HEK293 (cell line): ENCODE measurements around the gene UNC5CL.
A peak's percentile ranks its signal among the peaks of the same experiment; 100 is the strongest.

Experiments
- KLF16 ChIP-seq: fragments of 450-650 bp; formaldehyde crosslinking; IDR thresholded peaks from 2 replicates; pipeline ENCODE4 v1.5.1; 2017; ENCODE audit warnings: missing biosample characterization, missing genetic modification characterization
- KLF8 ChIP-seq: fragments of 450-650 bp; formaldehyde crosslinking; IDR thresholded peaks from 2 replicates; pipeline ENCODE4 v1.5.1; 2016; ENCODE audit warnings: missing biosample characterization, missing genetic modification characterization
- MEIS1 ChIP-seq: sonication (generic); formaldehyde crosslinking; IDR thresholded peaks from 2 replicates; pipeline ENCODE4 v1.8.1; 2022; ENCODE audit warnings: missing genetic modification reagents, mild to moderate bottlenecking, borderline replicate concordance
- MZF1 ChIP-seq: fragments of 450-650 bp; formaldehyde crosslinking; IDR thresholded peaks from 2 replicates; pipeline ENCODE4 v1.5.1; 2017; ENCODE audit warnings: missing biosample characterization, missing genetic modification characterization, borderline replicate concordance
- RBAK ChIP-seq: fragments of 450-650 bp; formaldehyde crosslinking; IDR thresholded peaks from 2 replicates; pipeline ENCODE4 v1.5.1; 2016; ENCODE audit warnings: missing biosample characterization, missing genetic modification characterization
- SALL2 ChIP-seq: fragments of 450-650 bp; formaldehyde crosslinking; IDR thresholded peaks from 2 replicates; pipeline ENCODE4 v1.5.0; 2017; ENCODE audit warnings: missing biosample characterization, mild to moderate bottlenecking, missing genetic modification characterization, borderline replicate concordance
- SP2 ChIP-seq: fragments of 450-650 bp; formaldehyde crosslinking; IDR thresholded peaks from 2 replicates; pipeline ENCODE4 v1.5.1; 2016; ENCODE audit warnings: missing biosample characterization, missing genetic modification characterization
- TRIM28 ChIP-seq: IDR thresholded peaks from 2 replicates; pipeline ENCODE4 v1.6.1; 2011; ENCODE audit warnings: low read length, control low read depth, borderline replicate concordance
- TSHZ1 ChIP-seq: fragments of 450-650 bp; formaldehyde crosslinking; IDR thresholded peaks from 2 replicates; pipeline ENCODE4 v1.5.1; 2016; ENCODE audit warnings: missing biosample characterization, missing genetic modification characterization, borderline replicate concordance
- WT1 ChIP-seq: fragments of 450-650 bp; formaldehyde crosslinking; IDR thresholded peaks from 2 replicates; pipeline ENCODE4 v1.5.1; 2016; ENCODE audit warnings: missing biosample characterization, missing genetic modification characterization
- YY2 ChIP-seq: fragments of 450-650 bp; formaldehyde crosslinking; IDR thresholded peaks from 2 replicates; pipeline ENCODE4 v1.5.1; 2016; ENCODE audit warnings: missing biosample characterization, missing genetic modification characterization
- ZBTB11 ChIP-seq: fragments of 450-650 bp; formaldehyde crosslinking; conservative IDR thresholded peaks from 2 replicates; pipeline ENCODE4 v1.5.1; 2016; ENCODE audit warnings: low read depth, missing biosample characterization, missing genetic modification characterization
- ZFHX2 ChIP-seq: fragments of 450-650 bp; formaldehyde crosslinking; conservative IDR thresholded peaks from 2 replicates; pipeline ENCODE4 v1.5.1; 2016; ENCODE audit warnings: missing biosample characterization, missing genetic modification characterization
- ZFP41 ChIP-seq: fragments of 450-650 bp; formaldehyde crosslinking; IDR thresholded peaks from 2 replicates; pipeline ENCODE4 v1.5.1; 2016; ENCODE audit warnings: missing biosample characterization, missing genetic modification characterization, borderline replicate concordance
- ZFP69B ChIP-seq: fragments of 450-650 bp; formaldehyde crosslinking; IDR thresholded peaks from 2 replicates; pipeline ENCODE4 v1.5.1; 2016; ENCODE audit warnings: missing biosample characterization, missing genetic modification characterization
- ZNF114 ChIP-seq: fragments of 450-650 bp; formaldehyde crosslinking; IDR thresholded peaks from 2 replicates; pipeline ENCODE4 v1.5.0; 2017; ENCODE audit warnings: missing biosample characterization, missing genetic modification characterization
- ZNF121 ChIP-seq: fragments of 450-650 bp; formaldehyde crosslinking; IDR thresholded peaks from 2 replicates; pipeline ENCODE4 v1.5.1; 2016; ENCODE audit warnings: missing biosample characterization, missing genetic modification characterization
- ZNF138 ChIP-seq: fragments of 450-650 bp; formaldehyde crosslinking; IDR thresholded peaks from 2 replicates; pipeline ENCODE4 v1.5.1; 2016; ENCODE audit warnings: missing biosample characterization, missing genetic modification characterization, borderline replicate concordance
- ZNF2 ChIP-seq: fragments of 450-650 bp; formaldehyde crosslinking; IDR thresholded peaks from 2 replicates; pipeline ENCODE4 v1.5.1; 2016; ENCODE audit warnings: missing biosample characterization, missing genetic modification characterization
- ZNF214 ChIP-seq: fragments of 450-650 bp; formaldehyde crosslinking; IDR thresholded peaks from 2 replicates; pipeline ENCODE4 v1.5.1; 2017; ENCODE audit warnings: missing biosample characterization, mild to moderate bottlenecking, missing genetic modification characterization, borderline replicate concordance
- ZNF24 ChIP-seq: fragments of 450-650 bp; formaldehyde crosslinking; IDR thresholded peaks from 2 replicates; pipeline ENCODE4 v1.5.1; 2016; ENCODE audit warnings: missing biosample characterization, missing genetic modification characterization
- ZNF274 ChIP-seq, 2 experiments: fragments of 200-500 bp in 1 of 2; fragments of 450-650 bp in 1 of 2; sonication (Bioruptor generic) in 1 of 2; formaldehyde crosslinking in 1 of 2; IDR thresholded peaks; 2 replicates each; pipeline versions ENCODE4 v1.5.1 to v1.6.1; 2014 to 2016; ENCODE audit warnings: borderline replicate concordance in 1 of 2, inconsistent platforms in 1 of 2, low read length in 1 of 2, missing biosample characterization in 1 of 2, missing genetic modification characterization in 1 of 2
- ZNF302 ChIP-seq: fragments of 450-650 bp; formaldehyde crosslinking; IDR thresholded peaks from 2 replicates; pipeline ENCODE4 v1.5.1; 2016; ENCODE audit warnings: missing biosample characterization, missing genetic modification characterization, low read depth
- ZNF341 ChIP-seq: fragments of 450-650 bp; formaldehyde crosslinking; IDR thresholded peaks from 2 replicates; pipeline ENCODE4; 2016; ENCODE audit warnings: low read depth, missing biosample characterization, missing genetic modification characterization
- ZNF391 ChIP-seq: fragments of 450-650 bp; formaldehyde crosslinking; IDR thresholded peaks from 2 replicates; pipeline ENCODE4 v1.5.1; 2016; ENCODE audit warnings: low read depth, missing biosample characterization, missing genetic modification characterization, borderline replicate concordance
- ZNF48 ChIP-seq: fragments of 450-650 bp; formaldehyde crosslinking; IDR thresholded peaks from 2 replicates; pipeline ENCODE4 v1.5.1; 2016; ENCODE audit warnings: missing biosample characterization, missing genetic modification characterization
- ZNF514 ChIP-seq: fragments of 450-650 bp; formaldehyde crosslinking; IDR thresholded peaks from 2 replicates; pipeline ENCODE4 v1.5.1; 2016; ENCODE audit warnings: missing biosample characterization, missing genetic modification characterization
- ZNF555 ChIP-seq: fragments of 450-650 bp; formaldehyde crosslinking; conservative IDR thresholded peaks from 2 replicates; pipeline ENCODE4 v1.5.1; 2017; ENCODE audit warnings: missing biosample characterization, mild to moderate bottlenecking, missing genetic modification characterization, inconsistent platforms
- ZNF580 ChIP-seq: fragments of 450-650 bp; formaldehyde crosslinking; IDR thresholded peaks from 2 replicates; pipeline ENCODE4 v1.5.1; 2016; ENCODE audit warnings: missing biosample characterization, missing genetic modification characterization
- ZNF600 ChIP-seq: fragments of 450-650 bp; formaldehyde crosslinking; IDR thresholded peaks from 2 replicates; pipeline ENCODE4 v1.5.1; 2016; ENCODE audit warnings: missing biosample characterization, missing genetic modification characterization
- ZNF654 ChIP-seq: fragments of 450-650 bp; formaldehyde crosslinking; IDR thresholded peaks from 2 replicates; pipeline ENCODE4 v1.5.1; 2016; ENCODE audit warnings: low read depth, missing biosample characterization, missing genetic modification characterization
- ZNF792 ChIP-seq: fragments of 450-650 bp; formaldehyde crosslinking; IDR thresholded peaks from 2 replicates; pipeline ENCODE4 v1.5.1; 2016; ENCODE audit warnings: missing biosample characterization, missing genetic modification characterization
- ZSCAN30 ChIP-seq: fragments of 450-650 bp; IDR thresholded peaks from 2 replicates; pipeline ENCODE4 v1.5.1; 2018; ENCODE audit warnings: missing biosample characterization, mild to moderate bottlenecking, missing genetic modification characterization, moderate library complexity

Gene UNC5CL

GRCh38 chr6:41071923-41072835, 33.2 kb upstream of the UNC5CL start, which contains the start of gene OARD1 (continued):
- TF ChIP-seq ZNF121 (tag by site-specific recombination) (no peak), RBAK (tag by site-specific recombination) (no peak), MZF1 (tag by site-specific recombination) (peak; percentile 55; the same call in 1 of the 2 replicates), ZNF341 (tag by site-specific recombination) (peak; percentile 71), ZNF214 (tag by site-specific recombination) (no peak), ZNF580 (tag by site-specific recombination) (0 out of 2 replicates have a peak, but pooled peaks have one; percentile 4), TRIM28 (peak; percentile 82; the same call in 1 of the 2 replicates), TSHZ1 (tag by site-specific recombination) (no peak), ZNF654 (no peak; the same call in 1 of the 2 replicates), YY2 (peak; percentile 86; the same call in 1 of the 2 replicates), ZFHX2 (tag by site-specific recombination) (peak; percentile 60), ZNF48 (tag by site-specific recombination) (no peak), ZNF302 (no peak), ZNF2 (tag by site-specific recombination) (peak; percentile 68; the same call in 1 of the 2 replicates), ZNF555 (tag by site-specific recombination) (no peak), ZSCAN30 (tag by site-specific recombination) (peak; percentile 60; the same call in 1 of the 2 replicates), KLF16 (tag by site-specific recombination) (0 out of 2 replicates have a peak, but pooled peaks have one; percentile 22), SALL2 (tag by site-specific recombination) (no peak), ZNF138 (tag by site-specific recombination) (no peak), ZNF391 (tag by site-specific recombination) (peak; percentile 67; the same call in 1 of the 2 replicates), ZNF114 (tag by site-specific recombination) (no peak), ZNF24 (tag by site-specific recombination) (peak; percentile 64; the same call in 1 of the 2 replicates), ZFP69B (peak; percentile 25; the same call in 1 of the 2 replicates), KLF8 (tag by site-specific recombination) (peak; percentile 89), MEIS1 (no peak), ZFP41 (tag by site-specific recombination) (no peak), ZNF792 (tag by site-specific recombination) (no peak), ZNF600 (tag by site-specific recombination) (peak; percentile 85), ZBTB11 (tag by site-specific recombination) (peak; percentile 92), SP2 (tag by site-specific recombination) (peak; percentile 82), ZNF514 (tag by site-specific recombination) (no peak), ZNF274 (IDR thresholded peaks at IDR 0.05; ENCODE audit: low read length) (no peak), ZNF274 (tag by site-specific recombination; IDR thresholded peaks at IDR 0.05; ENCODE audit: borderline replicate concordance) (no peak), WT1 (peak; percentile 54; the same call in 1 of the 2 replicates)
